Activated CD4-positive, alpha-beta T cell treated with anti-CD3 and anti-CD28 coated beads for 1 hour (primary cell): ENCODE measurements around the gene ARSG.
A peak's percentile ranks its signal among the peaks of the same experiment; 100 is the strongest.
"Not testable (repeated sequence)": the region's sequence is repeated elsewhere in the genome, so short reads cannot be mapped to it uniquely, and the experiment has no call there.

Experiments used
- DNase-seq: peaks from one replicate; pipeline ENCODE4 v3.0.0-alpha.2; 2020

Gene ARSG

DNA sequence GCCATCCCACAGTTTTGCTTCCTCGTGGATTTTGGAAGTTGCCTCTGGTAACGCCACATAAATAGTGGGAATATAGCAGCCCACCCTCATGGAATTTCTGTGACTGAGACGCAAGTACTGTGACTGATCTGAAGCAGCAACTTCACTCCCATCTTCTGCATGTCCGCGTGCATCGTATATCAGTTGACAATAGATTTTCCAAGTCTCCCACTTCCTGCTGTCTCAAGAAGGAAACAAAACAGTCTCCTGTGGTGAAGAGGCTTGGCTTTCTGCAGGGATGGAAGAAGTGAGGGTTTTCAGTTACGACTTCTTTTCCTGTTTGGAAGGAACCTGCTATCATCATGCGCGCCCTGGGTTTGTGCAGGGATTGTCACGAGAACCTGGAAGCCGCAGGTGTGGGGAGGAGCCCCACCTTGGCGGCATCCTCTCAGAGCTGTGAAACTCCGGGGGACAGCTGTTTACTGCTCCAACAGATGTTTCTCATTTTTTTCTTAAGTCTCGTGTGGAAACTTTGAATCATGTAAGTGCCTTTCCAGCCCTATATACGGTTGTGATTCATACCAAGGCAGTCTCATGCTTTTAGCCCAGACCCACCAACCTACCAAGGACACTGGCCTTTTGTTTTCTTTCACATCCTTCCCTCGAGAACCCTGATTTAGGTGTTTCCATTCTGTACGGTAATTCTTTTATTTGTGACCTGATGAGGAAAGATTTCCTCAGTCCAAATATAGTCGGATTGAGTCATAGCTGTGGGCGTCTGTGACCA, 108.5 kb downstream of the ARSG start:
- no peak for DNase-seq

DNA sequence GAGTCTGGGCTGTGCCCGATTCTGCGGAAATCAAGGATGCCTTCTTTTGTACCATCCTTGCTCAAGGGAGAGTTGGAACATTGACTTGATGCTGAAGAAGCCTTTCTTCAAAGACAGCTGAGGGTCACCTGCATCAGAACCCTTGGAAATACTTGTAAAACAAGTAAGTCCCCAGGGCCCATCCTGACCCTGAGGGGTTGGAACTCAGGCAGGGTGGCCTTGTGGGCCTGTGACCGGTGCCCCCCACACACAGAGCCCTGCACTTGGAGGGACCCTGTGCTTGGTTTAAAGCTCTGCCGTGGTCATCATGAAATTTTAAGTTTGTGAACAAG, 109.1 kb downstream of the ARSG start:
- no peak for DNase-seq

DNA sequence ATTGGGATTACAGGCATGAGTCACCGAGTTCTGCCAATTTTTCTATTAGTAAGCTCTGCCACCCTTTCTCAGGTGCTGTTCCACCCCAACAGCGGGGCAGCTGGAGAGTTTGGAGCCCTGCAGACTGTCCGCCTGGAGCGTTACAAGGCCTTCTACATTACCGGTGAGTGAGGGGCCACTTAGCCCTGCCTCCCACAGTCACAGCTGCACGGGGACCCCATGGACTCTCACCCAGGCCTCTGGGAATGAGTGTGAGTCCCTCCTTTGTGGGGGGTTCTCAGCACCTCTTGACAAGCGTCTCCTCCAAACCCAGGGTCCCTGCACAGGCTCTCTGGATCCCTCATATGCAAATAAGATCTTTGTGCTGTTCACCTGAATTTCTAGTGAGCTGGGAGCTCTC, 110.0 kb downstream of the ARSG start:
- DNase-seq: no peak

- no peak for DNase-seq
Measured at GRCh38 chr17:68403122-68403521, 111.8 kb downstream of the ARSG start.

GRCh38 chr17:68403837-68404236, 112.5 kb downstream of the ARSG start:
- DNase-seq: not testable (repeated sequence)

DNA sequence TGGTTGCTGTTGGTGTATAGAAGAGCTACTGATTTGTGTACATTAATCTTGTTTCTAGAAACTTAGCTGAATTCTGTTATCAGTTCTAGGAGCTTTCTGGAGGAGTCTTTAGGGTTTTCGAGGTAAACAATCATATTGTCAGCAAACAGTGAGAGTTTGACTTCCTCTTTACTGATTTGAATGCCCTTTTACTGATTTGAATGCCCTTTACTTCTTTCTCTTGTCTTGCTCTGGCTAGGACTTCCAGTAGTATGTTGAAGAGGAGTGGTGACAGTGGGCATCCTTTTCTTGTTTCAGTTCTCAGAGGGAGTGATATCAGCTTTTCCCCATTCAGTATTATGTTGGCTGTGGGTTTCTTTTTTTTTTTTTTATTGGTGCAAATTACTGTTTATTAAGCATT, 116.4 kb downstream of the ARSG start:
- not testable (repeated sequence) for DNase-seq

DNA sequence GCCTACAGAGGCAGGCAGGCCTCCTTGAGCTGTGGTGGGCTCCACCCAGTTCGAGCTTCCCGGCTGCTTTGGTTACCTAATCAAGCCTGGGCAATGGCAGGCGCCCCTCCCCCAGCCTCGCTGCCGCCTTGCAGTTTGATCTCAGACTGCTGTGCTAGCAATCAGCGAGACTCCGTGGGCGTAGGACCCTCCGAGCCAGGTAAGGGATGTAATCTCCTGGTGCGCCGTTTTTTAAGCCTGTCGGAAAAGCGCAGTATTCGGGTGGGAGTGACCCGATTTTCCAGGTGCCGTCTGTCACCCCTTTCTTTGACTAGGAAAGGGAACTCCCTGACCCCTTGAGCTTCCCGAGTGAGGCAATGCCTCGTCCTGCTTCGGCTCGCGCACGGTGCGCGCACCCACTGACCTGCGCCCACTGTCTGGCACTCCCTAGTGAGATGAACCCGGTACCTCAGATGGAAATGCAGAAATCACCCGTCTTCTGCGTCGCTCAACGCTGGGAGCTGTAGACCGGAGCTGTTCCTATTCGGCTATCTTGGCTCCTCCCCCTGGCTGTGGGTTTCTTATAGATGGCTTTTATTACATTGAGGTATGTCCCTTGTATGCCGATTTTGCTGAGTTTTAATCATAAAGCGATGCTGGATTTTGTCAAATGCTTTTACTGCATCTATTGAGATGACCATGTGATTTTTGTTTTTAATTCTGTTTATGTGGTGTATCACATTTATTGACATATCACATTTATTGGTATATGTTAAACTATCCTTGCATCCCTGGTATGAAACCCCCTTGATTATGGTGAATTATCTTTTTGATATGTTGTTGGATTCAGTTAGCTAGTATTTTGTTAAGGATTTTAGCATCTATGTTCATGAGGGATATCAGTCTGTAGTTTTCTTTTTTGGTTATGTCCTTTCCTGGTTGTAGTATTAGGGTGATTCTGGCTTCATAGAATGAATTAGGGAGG, 122.6 kb downstream of the ARSG start:
- DNase-seq: peak; percentile 41

GRCh38 chr17:68414901-68415300, 123.6 kb downstream of the ARSG start:
- DNase-seq: not testable (repeated sequence)

GRCh38 chr17:68417317-68417716, 126.0 kb downstream of the ARSG start:
- DNase-seq: no peak

DNA sequence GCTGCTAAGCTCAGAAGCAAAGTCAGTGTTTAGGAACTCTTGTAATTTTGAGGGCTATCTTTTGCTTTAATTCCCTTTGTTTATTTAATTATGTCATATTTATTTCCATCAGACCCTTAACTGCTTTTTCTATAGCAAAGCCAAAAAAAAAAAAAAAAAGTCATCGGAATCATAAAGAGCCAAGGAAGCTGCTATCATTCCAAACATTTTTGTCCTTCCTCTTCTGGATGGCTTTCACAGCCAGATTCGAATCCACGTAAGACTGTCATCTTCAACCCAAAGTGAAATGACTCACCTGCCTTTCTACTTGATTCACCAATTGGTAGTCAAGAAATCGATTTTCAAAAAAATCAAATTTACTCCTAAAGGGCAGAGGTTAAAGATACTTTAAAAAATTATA, 127.6 kb downstream of the ARSG start:
- DNase-seq: no peak

DNA sequence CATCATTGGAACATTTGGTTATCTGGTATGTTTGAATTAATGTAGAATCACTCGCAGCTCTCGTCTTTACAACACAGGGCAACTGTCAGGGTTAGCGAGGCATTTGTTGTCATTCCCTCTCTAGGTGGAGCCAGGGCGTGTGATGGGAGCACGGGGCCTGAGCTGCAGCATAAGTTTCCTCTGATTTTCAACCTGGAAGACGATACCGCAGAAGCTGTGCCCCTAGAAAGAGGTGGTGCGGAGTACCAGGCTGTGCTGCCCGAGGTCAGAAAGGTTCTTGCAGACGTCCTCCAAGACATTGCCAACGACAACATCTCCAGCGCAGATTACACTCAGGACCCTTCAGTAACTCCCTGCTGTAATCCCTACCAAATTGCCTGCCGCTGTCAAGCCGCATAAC, 128.8 kb downstream of the ARSG start:
- no peak for DNase-seq

GRCh38 chr17:68421486-68421885, 130.2 kb downstream of the ARSG start:
- DNase-seq: no peak

DNA sequence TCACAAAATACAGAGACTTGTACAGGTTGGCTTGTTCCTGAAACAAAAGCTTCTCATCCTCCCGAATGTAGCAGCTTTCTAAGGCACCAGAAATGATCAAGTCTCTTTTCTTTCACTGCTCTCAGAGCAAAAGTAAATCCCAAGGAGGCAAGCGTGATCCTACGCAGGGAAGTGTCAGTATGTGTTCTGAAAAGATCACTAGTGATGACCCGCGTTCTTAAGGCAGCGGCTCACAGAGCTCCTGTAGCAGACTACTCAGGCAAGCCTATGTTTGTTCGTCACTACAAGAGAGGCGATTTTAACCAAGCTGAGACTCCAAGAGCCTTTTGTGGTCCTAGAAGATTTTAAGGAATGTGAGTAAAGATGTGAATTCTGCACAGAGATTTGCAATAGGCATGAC, 131.5 kb downstream of the ARSG start:
- DNase-seq: no peak

GRCh38 chr17:68423251-68423650, 132.0 kb downstream of the ARSG start:
- no peak for DNase-seq

DNA sequence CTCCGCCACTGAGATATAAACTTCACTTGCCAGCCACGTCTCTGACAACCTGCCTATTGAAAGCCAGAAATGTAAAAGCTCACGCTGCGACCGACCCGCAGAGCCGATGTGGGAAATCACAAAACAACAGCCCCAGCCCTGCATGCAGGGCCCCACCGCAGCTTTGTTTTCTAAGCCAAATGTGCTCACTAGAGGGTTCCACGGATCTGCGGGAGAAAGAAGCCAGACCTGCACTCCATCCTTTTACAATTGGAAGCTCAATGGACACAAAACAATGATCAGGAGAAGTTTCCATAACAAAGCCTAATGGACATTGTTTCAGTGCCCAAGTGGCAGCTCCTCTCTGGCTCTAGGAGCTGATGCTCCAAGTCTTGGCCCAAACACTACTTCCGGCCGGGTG, 132.9 kb downstream of the ARSG start:
- no peak for DNase-seq

GRCh38 chr17:68424861-68425260, 133.6 kb downstream of the ARSG start:
- DNase-seq: no peak

DNA sequence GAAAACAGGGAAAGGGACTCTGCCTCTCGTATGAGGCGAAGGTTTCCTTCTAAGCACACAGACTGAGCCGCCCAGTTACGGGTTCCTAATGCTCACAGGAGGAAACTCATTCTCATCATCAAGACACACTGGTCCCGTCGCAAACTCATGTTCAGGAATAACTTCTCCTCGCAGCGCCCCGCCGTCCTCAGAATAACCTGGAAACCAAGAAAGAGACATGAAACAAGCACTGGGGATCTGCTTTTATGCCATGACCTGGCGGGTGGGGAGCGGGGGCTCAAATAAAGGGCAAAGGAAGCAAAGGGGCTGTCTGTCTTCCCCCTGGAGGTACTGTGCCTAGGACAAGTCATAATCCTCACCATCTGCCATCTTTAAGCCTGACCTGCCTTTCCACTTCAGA, 134.7 kb downstream of the ARSG start:
- no peak for DNase-seq

- no peak for DNase-seq
Measured at GRCh38 chr17:68427575-68427974, 136.3 kb downstream of the ARSG start.

DNA sequence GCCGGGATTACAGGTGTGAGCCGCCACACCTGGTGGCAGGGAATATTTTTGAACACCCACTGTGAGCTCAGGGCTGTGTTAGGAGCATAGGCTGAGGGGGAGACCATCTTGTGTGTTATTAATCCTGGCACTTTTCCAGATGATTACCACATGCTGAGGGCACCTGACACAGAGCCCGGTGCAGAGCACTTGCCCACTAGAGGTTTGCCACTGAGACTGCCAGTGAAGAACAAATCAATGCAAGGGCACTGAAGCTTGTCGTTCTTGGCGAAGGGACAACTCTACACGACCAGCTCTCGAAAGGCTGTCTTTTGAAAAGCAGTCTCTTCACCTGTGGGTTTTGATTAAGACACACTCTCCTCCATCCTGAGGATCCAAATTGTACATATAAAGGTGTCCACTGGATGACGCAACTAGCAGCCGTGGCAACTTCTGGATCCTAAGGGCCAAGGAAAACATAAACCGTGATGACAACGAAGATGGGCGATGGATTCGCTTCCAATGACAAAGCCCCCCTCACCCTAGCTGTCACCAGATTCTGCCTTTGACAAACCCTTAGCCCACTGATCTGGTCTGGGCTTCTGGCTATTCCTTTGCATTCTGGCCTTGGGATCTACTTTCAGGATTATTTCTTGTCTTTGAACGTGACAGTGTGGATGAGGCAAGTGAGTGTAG, 137.3 kb downstream of the ARSG start:
- DNase-seq: no peak

GRCh38 chr17:68429881-68430280, 138.6 kb downstream of the ARSG start:
- DNase-seq: no peak

GRCh38 chr17:68431045-68431608, 139.8 kb downstream of the ARSG start:
- no peak for DNase-seq

DNA sequence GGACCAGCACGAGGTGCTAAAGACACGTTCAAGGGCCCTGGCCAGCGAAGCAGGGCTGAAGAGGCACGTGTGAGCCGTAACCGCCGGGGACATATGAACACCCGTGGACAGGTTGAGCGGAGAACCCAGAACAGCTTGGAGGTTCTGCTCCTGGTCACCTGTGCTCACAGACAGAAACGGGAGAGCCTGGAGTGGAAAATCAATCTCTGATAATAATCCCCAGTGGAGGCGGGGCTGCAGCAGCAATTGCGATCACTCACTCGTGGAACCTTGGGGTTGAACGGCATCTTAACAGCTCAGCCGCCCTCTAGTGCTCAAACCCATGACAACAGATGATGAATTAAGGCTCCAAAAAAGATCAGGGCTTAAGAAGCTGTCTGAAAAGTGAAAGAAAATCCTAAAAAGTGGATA, 140.4 kb downstream of the ARSG start:
- peak; percentile 37 for DNase-seq
